ENCODE data around the gene MTURN.

Gene MTURN

DNA sequence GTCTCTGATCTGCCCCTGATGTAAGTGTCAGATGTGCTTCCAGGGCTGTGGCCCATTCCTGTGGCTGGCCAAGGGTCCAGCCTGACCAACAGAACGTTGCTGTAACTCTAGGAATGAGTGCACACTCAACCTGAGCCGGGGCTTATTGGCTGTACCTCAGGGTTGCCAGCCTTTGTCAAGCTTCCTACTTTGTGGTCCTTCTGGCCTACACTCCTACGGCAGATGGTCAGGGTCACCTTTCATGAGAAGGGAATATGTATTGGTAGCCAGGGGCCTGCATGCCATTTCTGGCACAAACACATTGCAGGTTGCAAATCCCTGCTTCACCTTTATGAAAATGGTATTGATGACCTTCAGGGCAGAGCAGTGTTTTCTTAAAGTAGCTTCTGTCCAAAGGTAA, 64.5 kb downstream of the MTURN start:
- Histone ChIP-seq H3K9ac (ENCODE audit: low read depth in 1 of 2, low read length in 2 of 2) (no peak overlapping the region), H3K27ac (ENCODE audit: low read depth, low read length) (no peak overlapping the region), H3K27me3 (ENCODE audit: control insufficient read depth in 1 of 2, insufficient read depth in 2 of 2, low read length in 2 of 2) (no peaks in the 10 kb centered on the region), H3K9me3 (ENCODE audit: control insufficient read depth in 1 of 2, low read length in 2 of 2) (peaks cover 0 to 5% of the 10 kb centered on the region in 2 donors), H3K36me3 (ENCODE audit: control insufficient read depth in 1 of 2, insufficient read depth in 2 of 2, low read length in 2 of 2) (no peaks in the 10 kb centered on the region), H3K4me1 (ENCODE audit: control insufficient read depth in 1 of 2, insufficient read depth in 2 of 2, low read length in 2 of 2) (no peaks in the 10 kb centered on the region), H3K4me3 (ENCODE audit: low read depth in 1 of 2, low read length in 2 of 2) (no peak overlapping the region)

DNA sequence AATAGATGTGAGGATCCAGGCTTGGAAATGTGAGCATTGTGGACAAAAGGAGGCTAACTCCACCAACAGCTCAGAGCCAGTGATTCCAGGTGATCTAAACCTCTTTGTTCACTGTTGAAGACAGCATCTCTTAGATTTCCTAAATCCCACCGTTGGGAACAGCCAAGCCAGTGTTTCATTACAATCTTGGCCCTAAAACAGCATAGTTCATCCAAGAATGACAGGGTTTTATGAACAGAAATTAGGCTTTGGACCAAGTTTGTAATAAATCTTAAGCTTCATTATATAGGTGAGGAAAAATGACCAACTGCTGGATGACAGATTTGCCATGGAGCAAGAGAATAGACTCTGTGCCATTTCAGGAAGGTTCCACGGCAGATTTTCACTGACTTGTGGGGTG, 65.8 kb downstream of the MTURN start:
- Histone ChIP-seq H3K27me3 (ENCODE audit: control insufficient read depth in 1 of 2, insufficient read depth in 2 of 2, low read length in 2 of 2) (no peaks in the 10 kb centered on the region), H3K36me3 (ENCODE audit: control insufficient read depth in 1 of 2, insufficient read depth in 2 of 2, low read length in 2 of 2) (no peaks in the 10 kb centered on the region), H3K9ac (ENCODE audit: low read depth in 1 of 2, low read length in 2 of 2) (no peak overlapping the region), H3K4me3 (ENCODE audit: low read depth in 1 of 2, low read length in 2 of 2) (no peak overlapping the region), H3K9me3 (ENCODE audit: control insufficient read depth in 1 of 2, low read length in 2 of 2) (peaks cover 0 to 5% of the 10 kb centered on the region in 2 donors), H3K4me1 (ENCODE audit: control insufficient read depth in 1 of 2, insufficient read depth in 2 of 2, low read length in 2 of 2) (no peaks in the 10 kb centered on the region), H3K27ac (ENCODE audit: low read depth, low read length) (no peak overlapping the region)

DNA sequence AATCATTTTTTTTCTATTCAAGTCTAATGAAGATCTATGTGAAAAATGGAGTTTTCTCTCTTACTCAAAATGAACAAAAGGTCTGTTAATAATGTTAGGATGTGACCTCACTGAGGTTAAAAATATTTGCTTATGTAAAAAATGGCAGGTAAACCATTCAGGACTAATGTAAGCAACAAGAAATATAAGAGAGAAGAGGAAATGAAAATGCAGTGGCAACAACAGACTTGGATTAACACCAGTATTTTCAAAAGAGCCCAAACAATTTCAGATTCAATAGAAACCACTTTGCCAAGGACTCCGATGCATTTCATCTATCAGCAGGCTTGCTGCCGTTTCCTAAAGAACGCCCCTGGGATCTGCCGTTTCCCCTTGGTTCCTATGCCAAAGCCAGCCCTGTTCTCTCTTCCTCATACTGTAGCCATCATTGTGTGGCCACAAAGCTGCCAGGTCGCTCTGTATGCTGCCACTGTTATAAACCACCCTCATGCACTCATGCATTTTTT, 66.4 kb downstream of the MTURN start:
- Histone ChIP-seq H3K27me3 (ENCODE audit: control insufficient read depth in 1 of 2, insufficient read depth in 2 of 2, low read length in 2 of 2) (no peaks in the 10 kb centered on the region), H3K9me3 (ENCODE audit: control insufficient read depth in 1 of 2, low read length in 2 of 2) (peaks cover 0 to 1% of the 10 kb centered on the region in 2 donors), H3K36me3 (ENCODE audit: control insufficient read depth in 1 of 2, insufficient read depth in 2 of 2, low read length in 2 of 2) (no peaks in the 10 kb centered on the region), H3K4me1 (ENCODE audit: control insufficient read depth in 1 of 2, insufficient read depth in 2 of 2, low read length in 2 of 2) (no peaks in the 10 kb centered on the region), H3K9ac (ENCODE audit: low read depth in 1 of 2, low read length in 2 of 2) (no peak overlapping the region), H3K27ac (ENCODE audit: low read depth, low read length) (no peak overlapping the region), H3K4me3 (ENCODE audit: low read depth in 1 of 2, low read length in 2 of 2) (no peak overlapping the region)

DNA sequence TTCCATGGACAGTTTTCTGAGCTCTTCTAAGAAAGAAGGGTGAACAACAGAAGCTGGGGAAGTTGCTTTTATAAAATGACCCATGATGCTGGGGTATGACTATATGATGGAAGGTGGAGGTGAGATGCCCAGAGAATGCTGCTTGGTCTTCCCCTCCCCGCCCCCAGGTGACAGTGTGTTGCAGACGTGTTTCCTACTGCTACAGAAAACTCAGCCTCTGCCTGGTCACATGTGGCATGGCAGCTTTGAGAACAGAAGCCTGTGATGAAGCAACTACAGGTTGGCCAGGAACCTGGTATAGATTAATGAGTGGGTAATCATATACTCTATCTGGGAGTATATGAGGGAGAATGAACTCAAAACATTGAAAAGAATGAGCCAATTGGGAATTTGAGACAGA, 67.1 kb downstream of the MTURN start:
- no peaks in the 10 kb centered on the region for H3K9me3 ChIP-seq (ENCODE audit: control insufficient read depth in 1 of 2, low read length in 2 of 2)
- H3K36me3 ChIP-seq (ENCODE audit: control insufficient read depth in 1 of 2, insufficient read depth in 2 of 2, low read length in 2 of 2), result no peaks in the 10 kb centered on the region
- no peaks in the 10 kb centered on the region for H3K27me3 ChIP-seq (ENCODE audit: control insufficient read depth in 1 of 2, insufficient read depth in 2 of 2, low read length in 2 of 2)
- H3K4me1 ChIP-seq (ENCODE audit: control insufficient read depth in 1 of 2, insufficient read depth in 2 of 2, low read length in 2 of 2), result no peaks in the 10 kb centered on the region
- no peak overlapping the region for H3K9ac ChIP-seq (ENCODE audit: low read depth in 1 of 2, low read length in 2 of 2)
- H3K4me3 ChIP-seq (ENCODE audit: low read depth in 1 of 2, low read length in 2 of 2), result no peak overlapping the region
- H3K27ac ChIP-seq (ENCODE audit: low read depth, low read length), result no peak overlapping the region

DNA sequence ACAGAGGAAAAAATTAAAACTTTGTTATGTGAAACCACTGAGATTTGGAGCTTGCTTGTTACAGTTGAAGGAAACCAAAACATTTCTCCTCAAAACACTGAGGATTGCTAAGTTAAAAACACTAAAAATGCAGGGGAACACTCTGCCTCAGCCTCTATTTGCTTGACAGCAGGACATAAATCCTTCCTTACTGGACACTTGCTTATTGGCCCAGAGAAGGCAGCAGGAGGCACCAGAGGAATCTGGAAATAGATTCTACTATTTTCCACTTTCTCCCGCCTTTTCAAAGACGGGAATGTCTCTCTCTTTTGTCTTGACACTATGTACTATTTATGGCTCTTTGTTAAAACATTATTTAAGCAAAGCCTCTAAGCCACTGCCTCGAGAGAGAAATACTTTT, 67.9 kb downstream of the MTURN start:
- no peak overlapping the region for H3K27ac ChIP-seq (ENCODE audit: low read depth, low read length)
- H3K27me3 ChIP-seq (ENCODE audit: control insufficient read depth in 1 of 2, insufficient read depth in 2 of 2, low read length in 2 of 2), result no peaks in the 10 kb centered on the region
- no peak overlapping the region for H3K4me3 ChIP-seq (ENCODE audit: low read depth in 1 of 2, low read length in 2 of 2)
- no peaks in the 10 kb centered on the region for H3K4me1 ChIP-seq (ENCODE audit: control insufficient read depth in 1 of 2, insufficient read depth in 2 of 2, low read length in 2 of 2)
- H3K9me3 ChIP-seq (ENCODE audit: control insufficient read depth in 1 of 2, low read length in 2 of 2), result no peaks in the 10 kb centered on the region
- H3K36me3 ChIP-seq (ENCODE audit: control insufficient read depth in 1 of 2, insufficient read depth in 2 of 2, low read length in 2 of 2), result no peaks in the 10 kb centered on the region
- H3K9ac ChIP-seq (ENCODE audit: low read depth in 1 of 2, low read length in 2 of 2), result no peak overlapping the region

DNA sequence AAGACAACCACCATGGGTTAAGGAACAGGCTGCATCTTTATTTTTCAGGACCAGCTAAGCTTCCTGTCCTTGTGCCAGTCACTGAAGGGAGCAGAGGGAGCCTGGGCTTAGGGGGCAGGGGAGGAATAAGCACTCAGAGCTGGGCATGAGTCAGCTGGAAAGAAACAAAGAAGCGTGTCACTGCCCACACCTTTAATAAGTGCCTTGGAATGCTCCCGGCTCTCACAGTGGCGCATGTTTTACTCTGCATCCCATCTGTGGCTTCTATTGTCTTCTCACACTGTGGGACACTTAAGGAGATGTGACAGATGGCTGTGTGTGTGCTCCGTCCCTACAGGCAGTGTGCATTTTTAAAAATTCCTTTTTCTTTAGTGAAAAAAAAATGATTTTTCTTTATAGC, 71.7 kb downstream of the MTURN start:
- Histone ChIP-seq H3K27me3 (ENCODE audit: control insufficient read depth in 1 of 2, insufficient read depth in 2 of 2, low read length in 2 of 2) (no peaks in the 10 kb centered on the region), H3K36me3 (ENCODE audit: control insufficient read depth in 1 of 2, insufficient read depth in 2 of 2, low read length in 2 of 2) (no peaks in the 10 kb centered on the region), H3K9ac (ENCODE audit: low read depth in 1 of 2, low read length in 2 of 2) (no peak overlapping the region), H3K9me3 (ENCODE audit: control insufficient read depth in 1 of 2, low read length in 2 of 2) (no peaks in the 10 kb centered on the region), H3K4me3 (ENCODE audit: low read depth in 1 of 2, low read length in 2 of 2) (no peak overlapping the region), H3K4me1 (ENCODE audit: control insufficient read depth in 1 of 2, insufficient read depth in 2 of 2, low read length in 2 of 2) (no peaks in the 10 kb centered on the region), H3K27ac (ENCODE audit: low read depth, low read length) (no peak overlapping the region)

DNA sequence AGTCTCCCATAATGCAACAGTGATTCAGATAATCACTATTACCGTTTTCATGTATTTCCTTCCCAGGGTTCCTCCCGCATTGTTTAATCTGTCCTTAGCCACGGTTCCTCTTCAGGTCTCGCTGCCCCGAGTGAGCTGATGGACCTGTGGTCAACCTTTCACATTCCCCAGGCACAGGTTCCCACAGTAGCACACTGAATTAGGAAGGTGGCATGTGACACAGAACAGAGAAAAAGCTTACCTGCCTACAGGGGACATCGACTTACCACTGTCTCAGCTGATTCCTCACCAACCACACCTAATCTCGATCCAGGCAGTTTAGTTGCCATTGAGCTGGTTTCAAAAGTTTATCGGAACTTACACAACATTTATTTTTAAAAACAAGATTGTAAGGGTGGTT, 72.2 kb downstream of the MTURN start:
- Histone ChIP-seq H3K36me3 (ENCODE audit: control insufficient read depth in 1 of 2, insufficient read depth in 2 of 2, low read length in 2 of 2) (no peaks in the 10 kb centered on the region), H3K4me3 (ENCODE audit: low read depth in 1 of 2, low read length in 2 of 2) (no peak overlapping the region), H3K9me3 (ENCODE audit: control insufficient read depth in 1 of 2, low read length in 2 of 2) (no peaks in the 10 kb centered on the region), H3K27me3 (ENCODE audit: control insufficient read depth in 1 of 2, insufficient read depth in 2 of 2, low read length in 2 of 2) (no peaks in the 10 kb centered on the region), H3K27ac (ENCODE audit: low read depth, low read length) (no peak overlapping the region), H3K4me1 (ENCODE audit: control insufficient read depth in 1 of 2, insufficient read depth in 2 of 2, low read length in 2 of 2) (peaks cover 0 to under 1% of the 10 kb centered on the region in 2 donors), H3K9ac (ENCODE audit: low read depth in 1 of 2, low read length in 2 of 2) (no peak overlapping the region)

DNA sequence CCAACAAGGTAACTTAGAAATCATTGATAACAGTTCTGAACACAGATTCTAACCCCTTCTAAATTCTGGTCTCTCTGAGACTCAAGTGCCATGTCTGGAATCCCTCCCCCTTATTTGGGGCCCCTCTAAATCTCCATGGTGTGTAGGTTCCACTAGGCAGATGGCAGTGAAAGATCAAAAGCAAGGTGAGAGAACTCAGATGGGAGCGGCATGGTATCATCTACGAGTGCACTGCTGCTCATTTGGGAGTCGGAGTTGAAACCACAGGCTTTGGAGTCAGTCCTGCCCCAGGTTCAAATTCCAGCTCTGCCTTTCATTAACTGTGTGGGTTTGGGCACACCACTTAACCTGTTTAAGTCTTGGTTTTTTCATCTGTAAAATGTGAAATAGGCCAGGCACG, 72.6 kb downstream of the MTURN start:
- Histone ChIP-seq H3K27me3 (ENCODE audit: control insufficient read depth in 1 of 2, insufficient read depth in 2 of 2, low read length in 2 of 2) (no peaks in the 10 kb centered on the region), H3K9ac (ENCODE audit: low read depth in 1 of 2, low read length in 2 of 2) (no peak overlapping the region), H3K36me3 (ENCODE audit: control insufficient read depth in 1 of 2, insufficient read depth in 2 of 2, low read length in 2 of 2) (no peaks in the 10 kb centered on the region), H3K27ac (ENCODE audit: low read depth, low read length) (no peak overlapping the region), H3K4me3 (ENCODE audit: low read depth in 1 of 2, low read length in 2 of 2) (no peak overlapping the region), H3K9me3 (ENCODE audit: control insufficient read depth in 1 of 2, low read length in 2 of 2) (no peaks in the 10 kb centered on the region), H3K4me1 (ENCODE audit: control insufficient read depth in 1 of 2, insufficient read depth in 2 of 2, low read length in 2 of 2) (peaks cover 2 to 3% of the 10 kb centered on the region in 2 donors)

DNA sequence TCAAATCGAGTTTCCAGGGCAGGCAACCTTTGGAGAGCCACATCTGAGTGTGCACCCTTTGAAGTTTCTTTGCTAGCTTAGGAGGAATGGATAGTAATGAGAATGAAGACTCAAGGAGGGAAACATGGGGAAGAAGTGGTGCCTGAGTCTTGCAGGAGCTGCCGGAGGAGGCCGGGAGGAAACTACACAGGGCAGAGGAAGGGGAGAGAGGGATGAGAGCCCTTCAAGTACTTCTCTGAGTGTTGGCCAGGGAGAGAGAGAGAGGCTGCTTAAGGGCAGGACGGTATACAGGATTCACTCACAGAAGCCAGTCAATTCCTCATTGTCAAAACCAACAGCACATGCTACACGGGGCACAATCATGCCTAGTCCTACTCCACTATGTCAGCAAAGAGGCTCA, 75.2 kb downstream of the MTURN start:
- H3K36me3 ChIP-seq (ENCODE audit: control insufficient read depth in 1 of 2, insufficient read depth in 2 of 2, low read length in 2 of 2), result no peaks in the 10 kb centered on the region

More for the DNA sequence above, 75.2 kb downstream of the MTURN start:
- H3K27ac ChIP-seq (ENCODE audit: low read depth, low read length), result no peak overlapping the region
- H3K27me3 ChIP-seq (ENCODE audit: control insufficient read depth in 1 of 2, insufficient read depth in 2 of 2, low read length in 2 of 2), result no peaks in the 10 kb centered on the region
- no peak overlapping the region for H3K4me3 ChIP-seq (ENCODE audit: low read depth in 1 of 2, low read length in 2 of 2)
- no peaks in the 10 kb centered on the region for H3K9me3 ChIP-seq (ENCODE audit: control insufficient read depth in 1 of 2, low read length in 2 of 2)
- H3K4me1 ChIP-seq (ENCODE audit: control insufficient read depth in 1 of 2, insufficient read depth in 2 of 2, low read length in 2 of 2), result peaks cover 12 to 13% of the 10 kb centered on the region in 2 donors
- no peak overlapping the region for H3K9ac ChIP-seq (ENCODE audit: low read depth in 1 of 2, low read length in 2 of 2)

All from duodenal mucosa (tissue), 2 donors.